Measurements from ENCODE around the gene ZIC4.

ZIC4 gene

GRCh38 chr3:147406028-147406931, at the start of gene ZIC4:
ZIC4 (minus strand) TSS chr3:147406543; CDS start chr3:147402797, 3,746 bp downstream.
- no peak for DNase-seq

DNA sequence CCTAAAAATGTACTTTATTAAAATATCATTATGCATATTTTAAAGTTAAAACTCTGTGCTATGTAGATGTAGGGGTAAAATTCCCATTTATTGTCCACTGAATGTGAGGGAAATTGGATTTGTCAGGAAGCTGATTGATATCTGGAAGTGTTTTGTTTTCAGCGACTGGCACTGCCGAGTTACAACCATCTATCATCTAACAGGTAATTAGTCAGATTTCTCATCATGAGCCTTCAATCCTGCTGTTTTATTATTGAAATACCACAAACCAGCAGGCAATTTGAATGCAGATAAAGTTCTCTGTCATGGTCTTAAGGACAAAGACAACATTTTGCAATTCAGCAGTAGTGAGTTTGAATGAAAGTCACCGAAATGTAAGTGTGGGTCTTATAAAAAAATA, 43.3 kb upstream of the ZIC4 start:
- no peak for DNase-seq

- no peak for DNase-seq
Observed at GRCh38 chr3:147447224-147447623, 40.9 kb upstream of the ZIC4 start.

DNA sequence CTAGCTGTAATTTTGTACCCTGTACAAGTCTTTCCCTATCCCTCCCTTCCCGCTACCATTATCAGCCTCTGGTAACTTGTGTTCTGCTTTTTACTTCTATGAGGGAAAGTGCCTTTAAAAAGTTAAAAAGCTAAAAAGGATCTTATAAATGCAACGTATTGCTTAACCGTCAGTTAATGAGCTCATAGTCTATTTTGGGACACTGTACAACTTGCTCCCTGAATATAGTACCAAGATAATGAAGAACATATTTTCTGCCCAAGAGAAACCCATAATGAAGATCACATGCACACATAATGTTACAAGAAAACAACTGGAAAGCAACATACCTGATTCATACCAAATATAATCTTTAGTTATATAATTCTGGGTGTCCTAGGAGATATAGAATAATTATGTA, 25.4 kb upstream of the ZIC4 start:
- no peak for DNase-seq

GRCh38 chr3:147428754-147429153, 22.4 kb upstream of the ZIC4 start:
- DNase-seq: no peak

GRCh38 chr3:147428326-147428725, 22.0 kb upstream of the ZIC4 start:
- DNase-seq: no peak

DNA sequence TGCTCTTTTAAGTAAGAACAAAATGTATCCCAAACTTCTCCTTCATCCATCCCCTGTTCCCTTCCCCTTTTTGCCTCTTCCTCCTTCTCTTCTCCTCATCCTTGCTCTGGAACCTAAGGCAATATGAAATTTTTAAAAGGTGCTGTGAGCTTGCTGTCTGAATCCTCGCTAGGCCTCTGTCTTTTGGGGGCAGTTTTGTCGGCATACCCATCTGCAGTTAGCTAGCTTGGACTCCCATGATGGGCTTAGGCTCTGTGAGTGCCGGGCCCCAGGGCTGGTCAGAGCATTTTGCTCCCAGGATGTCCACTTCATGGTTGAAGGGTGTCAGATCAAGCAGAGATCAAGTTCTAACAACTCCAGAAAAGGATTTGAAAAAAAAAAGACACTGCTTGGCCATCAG, 21.4 kb upstream of the ZIC4 start:
- DNase-seq: no peak

DNA sequence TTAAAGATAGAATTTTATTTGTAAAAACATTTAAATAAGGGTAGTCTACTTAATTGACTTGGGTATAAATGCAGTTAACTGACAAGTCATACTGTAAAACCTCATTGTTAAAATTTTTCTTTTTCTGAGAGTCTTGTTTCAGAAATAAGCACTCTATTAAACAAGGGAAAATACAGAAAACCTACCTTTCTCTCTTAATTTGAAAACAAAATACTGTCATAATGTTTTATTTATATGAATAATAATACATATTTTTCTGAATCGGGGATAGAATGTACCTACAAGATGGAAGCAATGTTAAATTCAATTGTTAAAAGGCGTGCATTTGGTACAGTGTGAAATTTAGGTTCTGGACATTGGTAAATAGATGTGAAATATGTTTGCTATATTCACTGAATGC, 20.6 kb upstream of the ZIC4 start:
- no peak for DNase-seq

- no peak for DNase-seq
Observed at GRCh38 chr3:147425388-147425850, 19.1 kb upstream of the ZIC4 start.

DNA sequence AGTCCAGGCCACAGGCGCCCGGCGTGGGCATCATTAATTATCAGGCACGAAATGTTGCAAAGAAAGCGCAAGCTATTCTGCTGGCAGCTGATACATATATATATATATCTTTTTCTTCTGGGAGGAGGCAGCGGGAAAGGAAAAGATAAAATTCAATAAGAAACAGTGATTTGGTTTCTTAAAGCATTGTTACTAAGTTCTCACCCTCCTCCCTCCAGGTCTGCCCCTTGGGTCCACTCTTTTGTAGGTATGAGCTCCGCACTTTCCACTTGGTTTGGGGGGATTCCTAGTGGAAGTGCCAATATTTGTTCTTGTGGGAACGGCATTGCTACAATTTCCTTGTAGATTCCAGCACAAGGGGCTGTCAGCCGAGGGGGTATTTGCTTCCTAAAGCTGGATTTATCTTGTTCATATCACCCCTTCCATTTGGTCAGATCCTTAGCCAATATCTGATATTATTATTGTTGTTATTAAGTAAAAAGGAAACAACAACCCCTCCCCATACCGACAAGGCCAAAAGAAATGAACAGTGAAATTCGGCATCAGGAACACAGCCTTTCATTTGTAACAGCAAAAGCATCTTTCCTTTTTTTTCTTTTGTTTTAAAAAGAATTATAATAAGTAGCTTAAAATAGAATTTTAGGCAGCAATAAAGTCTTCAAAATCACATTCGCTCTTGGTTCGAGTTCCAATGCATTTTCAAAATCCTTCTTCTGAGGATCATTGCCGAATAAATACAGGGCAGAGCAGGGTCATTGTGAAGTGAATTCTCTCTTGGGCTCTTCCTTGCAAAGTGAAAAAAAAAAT, 18.4 kb upstream of the ZIC4 start:
- DNase-seq: no peak

DNA sequence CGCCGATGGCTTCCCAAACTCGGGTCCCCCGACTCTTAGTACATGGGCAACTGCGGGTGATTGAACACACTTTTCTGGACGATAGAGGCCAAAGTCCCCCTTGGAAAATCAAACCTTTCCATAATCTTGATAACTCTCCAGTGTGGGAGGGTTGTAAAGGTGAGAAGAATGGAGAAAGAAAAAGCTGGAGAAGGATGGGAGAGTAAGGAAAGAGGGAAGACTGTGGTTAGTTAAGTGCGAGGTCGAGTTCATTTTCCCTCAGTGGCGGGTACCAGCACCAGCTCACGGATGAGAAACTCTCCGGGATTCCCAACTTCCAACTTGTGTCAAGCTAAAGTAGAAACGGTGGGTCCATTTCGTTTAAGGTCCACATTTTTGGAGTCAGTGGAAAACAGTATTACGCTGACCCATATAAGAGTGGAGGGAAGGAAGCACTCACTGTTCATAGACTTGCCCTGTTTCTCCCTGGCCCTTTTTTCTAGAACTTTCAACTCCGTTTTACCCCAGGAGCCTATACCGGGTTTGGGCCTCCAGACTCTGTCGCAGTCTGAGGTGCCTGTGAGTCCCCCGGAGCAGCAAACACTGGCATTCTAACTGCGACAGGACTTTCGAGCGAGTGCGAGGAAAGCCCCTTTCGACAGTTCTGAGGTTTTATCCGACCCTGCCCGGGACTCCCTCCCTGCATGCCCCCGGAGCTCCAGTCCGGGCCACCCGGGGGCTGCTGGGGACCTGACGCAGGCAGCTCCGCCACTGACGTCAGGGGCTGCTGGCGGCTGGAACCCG, 17.6 kb upstream of the ZIC4 start:
- DNase-seq: no peak

- no peak for DNase-seq
Observed at GRCh38 chr3:147423537-147423797, 17.1 kb upstream of the ZIC4 start.

GRCh38 chr3:147422601-147423536, 16.5 kb upstream of the ZIC4 start:
- no peak for DNase-seq

DNA sequence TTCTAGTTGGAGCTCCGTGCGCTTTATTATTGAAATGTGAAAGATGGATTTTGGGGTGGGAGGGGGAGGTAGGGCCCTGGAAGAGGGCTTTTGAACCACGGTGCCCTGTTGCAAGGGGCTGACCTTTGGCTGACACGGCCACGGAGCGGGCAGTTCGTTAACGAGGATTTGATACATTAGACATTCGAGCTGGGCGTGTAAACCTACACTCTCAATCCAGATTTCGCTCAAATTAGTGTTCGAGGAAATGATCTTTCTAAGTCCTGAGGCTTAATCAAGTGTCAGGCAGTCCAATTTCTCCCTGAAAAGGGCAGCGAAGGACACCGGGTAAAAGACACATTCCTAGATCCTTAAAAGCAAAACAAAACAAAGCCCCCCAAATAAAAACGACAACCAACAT, 15.9 kb upstream of the ZIC4 start:
- DNase-seq: no peak

DNA sequence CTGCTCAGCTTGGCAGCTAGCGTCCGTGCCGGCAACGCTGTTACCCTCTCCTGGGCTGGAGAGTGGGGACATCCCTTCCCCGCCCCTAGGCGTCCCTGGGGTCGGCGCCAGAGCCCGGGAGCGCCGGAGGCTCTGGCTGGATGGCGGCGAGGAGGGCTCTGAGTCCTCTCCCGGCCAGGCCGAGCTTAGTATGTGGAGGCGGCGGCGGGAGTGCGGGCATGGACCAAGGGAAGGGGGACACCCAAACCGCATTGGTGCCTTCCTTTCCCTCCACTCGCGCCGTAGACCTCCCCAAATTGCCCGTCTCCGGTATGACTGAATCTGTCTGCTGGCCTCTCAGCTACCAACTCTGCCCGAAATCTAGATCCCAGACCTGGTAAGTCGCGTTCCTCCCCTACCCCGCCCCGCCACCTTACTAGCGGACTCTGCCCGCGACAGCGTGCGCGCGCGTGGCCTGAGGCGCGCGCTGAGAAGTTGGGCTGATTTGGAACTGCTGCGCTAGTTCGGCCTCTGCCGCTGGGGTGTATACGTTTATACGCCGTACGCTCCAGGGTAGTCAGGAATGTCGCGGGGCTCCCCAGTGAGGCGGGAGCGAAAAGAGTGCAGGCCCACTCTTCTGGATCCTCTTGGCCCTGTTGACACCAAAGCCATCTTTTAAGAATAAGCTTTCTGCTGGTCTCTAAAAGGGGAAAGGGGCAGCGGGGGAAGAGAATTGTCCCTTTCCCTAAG, 15.0 kb upstream of the ZIC4 start:
- DNase-seq: no peak

GRCh38 chr3:147420353-147421183, 14.2 kb upstream of the ZIC4 start:
- DNase-seq: no peak

DNA sequence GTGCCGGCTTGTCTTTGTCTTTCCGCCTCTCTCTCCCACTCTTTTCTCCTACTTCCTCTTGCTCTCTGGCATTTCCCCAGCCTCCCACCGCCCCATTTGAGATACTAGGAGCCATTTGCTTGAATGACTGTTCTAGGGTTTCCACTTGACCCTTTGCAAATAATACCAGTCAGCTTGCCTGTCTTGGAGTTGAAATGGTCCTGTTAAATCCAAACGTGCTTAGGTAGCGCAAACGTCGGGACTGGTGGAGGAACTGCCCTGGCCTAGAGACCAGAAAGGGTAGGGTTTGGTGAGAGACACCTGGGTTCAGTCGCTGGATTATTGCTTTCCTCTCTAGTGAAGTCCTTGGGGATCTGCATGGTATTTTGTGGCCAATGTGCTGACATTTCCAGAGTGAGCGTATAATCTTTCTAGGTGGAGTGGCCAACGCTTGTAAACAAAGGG, 13.5 kb upstream of the ZIC4 start:
- DNase-seq: no peak

DNA sequence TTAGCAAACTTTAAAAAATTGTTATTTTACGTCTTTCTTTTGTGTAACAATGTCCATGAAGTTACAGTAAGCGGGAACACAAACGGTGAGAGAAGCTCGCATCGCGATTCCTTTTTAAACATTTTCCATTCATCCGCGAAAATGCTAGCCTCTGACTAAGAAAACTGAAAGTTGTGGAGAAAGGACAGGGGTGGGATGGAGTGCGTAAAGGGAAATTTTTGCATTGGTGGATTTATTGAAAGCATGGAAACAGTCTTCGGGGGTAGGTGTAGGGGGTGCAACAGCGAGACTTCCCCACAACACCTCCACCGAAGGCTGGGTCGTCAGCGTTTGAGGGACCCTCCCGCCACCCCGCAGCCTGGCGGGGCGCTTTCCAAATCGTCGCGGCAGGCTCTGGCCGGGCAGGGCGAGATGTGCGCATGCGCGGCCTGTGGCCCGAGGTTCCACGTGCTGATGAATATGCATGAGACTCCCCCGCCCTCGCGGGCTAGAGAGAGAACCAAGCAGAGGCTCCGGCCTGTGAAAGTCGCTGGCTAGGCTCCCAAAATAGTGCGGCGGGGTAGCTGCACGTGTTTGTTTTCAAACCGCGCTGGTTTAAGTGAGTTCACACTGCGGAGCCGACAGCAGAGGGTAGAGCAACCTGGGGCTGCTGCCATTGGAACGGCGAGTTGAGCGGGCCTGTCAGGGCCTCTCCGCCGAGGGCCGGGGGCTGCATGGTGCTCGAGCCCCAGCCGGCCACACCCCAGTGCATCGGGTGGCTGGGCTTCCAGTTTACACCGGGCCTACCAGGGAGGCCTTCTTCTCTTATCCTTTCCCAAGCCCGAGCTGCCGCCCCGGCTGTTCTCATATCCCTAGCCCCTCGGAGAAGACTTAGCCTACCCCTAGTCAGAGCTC, 12.7 kb upstream of the ZIC4 start:
- no peak for DNase-seq

DNA sequence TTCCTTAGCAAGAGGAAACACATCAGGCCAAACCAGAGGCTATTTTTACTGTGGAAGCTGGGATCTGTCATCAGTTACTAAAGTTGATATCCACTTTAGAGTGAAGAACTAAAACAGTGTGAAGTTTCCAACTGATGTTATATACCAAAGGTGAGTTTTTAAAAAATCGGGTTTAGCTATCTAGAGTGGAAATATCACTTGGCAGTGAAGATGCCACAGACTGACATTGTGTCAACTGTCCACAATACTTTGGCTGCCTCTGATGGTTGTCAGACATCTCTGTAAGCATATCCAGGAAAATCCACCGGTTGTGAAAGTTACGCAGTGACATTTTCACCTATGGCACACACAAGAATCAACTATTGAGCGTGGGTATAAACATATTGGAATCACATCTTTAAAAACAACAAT, 12.0 kb upstream of the ZIC4 start:
- DNase-seq: no peak

All from NCI-H1694 treated with DMSO at 0.1 percent for 48 hours (cell line).